ENCODE measurements around the gene ROBO1. TPM values are rescaled to one million over a fixed set of nuclear protein-coding genes. Genes with fewer than 3 reads are reported as not detected.
A peak's percentile ranks its signal among the peaks of the same experiment; 100 is the strongest.

Gene ROBO1
- total RNA-seq, 6 experiments from 2014 or later: 1.1 to 7.2 (median 4.3) TPM

- intact Hi-C loops (cut with DNase I): no loop called here
- Histone ChIP-seq H3K4me3 (no peak overlapping the region), H3K9me3 (no peaks in the 10 kb centered on the region), H3K4me1 (no peaks in the 10 kb centered on the region), H3K36me3 (no peaks in the 10 kb centered on the region), H3K27me3 (no peaks in the 10 kb centered on the region), H3K27ac (no peak overlapping the region)
- 56% methylated on average over 2 of the region's 2 CpGs for whole genome bisulfite sequencing (ENCODE audit: insufficient coverage, low coverage, low lambda C conversion rate, missing lambda C conversion rate)
- DNase-seq: no peak
- no peak for ATAC-seq
- TF ChIP-seq CTCF (IDR thresholded peaks at IDR 0.05) (no peak), POLR2A (IDR thresholded peaks at IDR 0.05) (no peak)
These were observed 854.1 kb downstream of the ROBO1 start for GRCh38 chr3:78913711-78914110.

- Histone ChIP-seq H3K27me3 (no peaks in the 10 kb centered on the region), H3K4me3 (no peak overlapping the region), H3K36me3 (no peaks in the 10 kb centered on the region), H3K9me3 (no peaks in the 10 kb centered on the region), H3K4me1 (no peaks in the 10 kb centered on the region), H3K27ac (no peak overlapping the region)
- intact Hi-C loops (cut with DNase I): no loop called here
- WGBS (ENCODE audit: insufficient coverage, low coverage, low lambda C conversion rate, missing lambda C conversion rate): 74% methylated on average over 3 of the region's 3 CpGs
- TF ChIP-seq POLR2A (IDR thresholded peaks at IDR 0.05): no peak
- no peak for TF ChIP-seq CTCF (IDR thresholded peaks at IDR 0.05)
- ATAC-seq (no peak), DNase-seq (no peak)
These were observed 855.1 kb downstream of the ROBO1 start for GRCh38 chr3:78912687-78913086.

DNA sequence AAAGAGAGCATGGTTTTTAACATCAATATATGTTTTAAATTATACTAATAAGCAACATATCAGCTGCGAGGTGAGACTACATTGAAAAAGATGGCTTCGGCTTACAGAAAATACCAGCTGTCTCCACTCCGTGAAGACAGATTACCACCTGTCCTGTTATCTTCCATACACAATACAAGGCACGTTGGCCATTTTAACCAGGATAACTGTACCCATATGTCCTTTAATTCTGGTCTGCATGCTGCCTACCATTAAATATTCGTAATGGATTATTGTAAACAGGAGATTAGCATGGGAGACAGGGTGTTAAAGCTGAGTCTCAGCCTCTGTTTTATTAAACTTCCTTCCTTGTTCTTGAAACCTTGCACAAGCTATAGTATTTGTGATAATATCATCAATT, 855.5 kb downstream of the ROBO1 start:
- Histone ChIP-seq H3K4me3 (no peak overlapping the region), H3K36me3 (no peaks in the 10 kb centered on the region), H3K4me1 (no peaks in the 10 kb centered on the region), H3K27me3 (no peaks in the 10 kb centered on the region), H3K27ac (no peak overlapping the region), H3K9me3 (no peaks in the 10 kb centered on the region)
- 78% methylated on average over 5 of the region's 5 CpGs for WGBS (ENCODE audit: insufficient coverage, low coverage, low lambda C conversion rate, missing lambda C conversion rate)
- intact Hi-C loops (cut with DNase I): no loop called here
- no peak for ATAC-seq
- DNase-seq: no peak
- no peak for TF ChIP-seq POLR2A (IDR thresholded peaks at IDR 0.05)
- TF ChIP-seq CTCF (IDR thresholded peaks at IDR 0.05): no peak

DNA sequence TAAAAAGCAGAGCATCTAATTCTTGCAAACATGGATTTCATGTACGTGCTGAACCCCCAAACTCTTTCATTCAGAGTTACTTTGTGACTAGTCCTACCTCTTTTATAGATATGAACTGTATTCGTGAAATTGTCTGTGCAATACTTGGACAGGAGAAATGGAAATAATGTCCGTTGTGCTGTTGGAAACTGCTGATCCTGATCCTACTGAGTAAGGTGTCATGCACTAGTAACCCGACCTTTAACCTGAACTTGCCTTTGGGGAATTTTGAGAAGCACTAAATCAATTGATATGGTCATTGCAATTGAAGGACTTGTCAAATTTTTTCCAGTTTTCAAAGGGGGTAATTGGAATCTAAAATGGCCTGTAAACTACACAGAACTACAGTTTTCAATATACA, 856.4 kb downstream of the ROBO1 start:
- DNase-seq (no peak), ATAC-seq (peak in 2 of 4 donors; percentile 23 to 63)
- TF ChIP-seq POLR2A (IDR thresholded peaks at IDR 0.05) (no peak), CTCF (IDR thresholded peaks at IDR 0.05) (no peak)
- no peak overlapping the region for H3K27ac ChIP-seq
- H3K27me3 ChIP-seq: no peaks in the 10 kb centered on the region
- H3K4me1 ChIP-seq: no peaks in the 10 kb centered on the region
- no peaks in the 10 kb centered on the region for H3K36me3 ChIP-seq
- H3K9me3 ChIP-seq: no peaks in the 10 kb centered on the region
- intact Hi-C loops (cut with DNase I): no loop called here
- WGBS (ENCODE audit: insufficient coverage, low coverage, low lambda C conversion rate, missing lambda C conversion rate): 50% methylated on average over 4 of the region's 4 CpGs
- no peak overlapping the region for H3K4me3 ChIP-seq

DNA sequence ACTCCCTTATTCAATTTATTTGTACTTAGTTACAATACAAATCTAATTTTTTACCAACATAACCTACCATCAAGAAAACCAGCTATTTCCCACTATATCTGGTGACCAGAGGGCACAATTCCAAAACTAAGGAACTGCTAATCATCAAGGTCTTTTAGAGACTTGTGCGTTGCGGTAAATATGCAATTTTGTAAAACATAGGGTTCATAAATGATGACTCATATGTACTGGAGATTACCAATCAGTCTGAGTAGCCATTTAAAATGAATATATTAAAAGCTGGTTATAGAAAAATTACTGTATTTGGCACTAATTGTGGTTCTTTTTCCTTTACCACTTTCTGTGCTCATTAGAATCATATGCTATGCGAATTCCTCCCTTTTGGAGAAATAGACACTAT, 859.6 kb downstream of the ROBO1 start:
- intact Hi-C loops (cut with DNase I): no loop called here
- ATAC-seq (no peak), DNase-seq (no peak)
- Histone ChIP-seq H3K27ac (no peak overlapping the region), H3K4me1 (no peaks in the 10 kb centered on the region), H3K9me3 (no peaks in the 10 kb centered on the region), H3K4me3 (no peak overlapping the region), H3K36me3 (no peaks in the 10 kb centered on the region), H3K27me3 (no peaks in the 10 kb centered on the region)
- WGBS (ENCODE audit: insufficient coverage, low coverage, low lambda C conversion rate, missing lambda C conversion rate): 91% methylated on average over 3 of the region's 3 CpGs
- TF ChIP-seq POLR2A (IDR thresholded peaks at IDR 0.05) (no peak), CTCF (IDR thresholded peaks at IDR 0.05) (no peak)

All from right lobe of liver (tissue), 6 donors.